HG03135 (cell line): ENCODE measurements around the gene CLMN.

Source experiments
- ATAC-seq: cut with Tn5 transposase; IDR thresholded peaks from one replicate; pipeline ENCODE4 v1.9.1; 2021; ENCODE audit warnings: mild to moderate bottlenecking, moderate library complexity; ENCODE audit not compliant: unreplicated experiment

The CLMN gene

GRCh38 chr14:95245334-95245733 lies 74.4 kb downstream of the CLMN start:
- no peak for ATAC-seq

GRCh38 chr14:95244587-95244986 lies 75.1 kb downstream of the CLMN start:
- no peak for ATAC-seq

- no peak for ATAC-seq
Observed at GRCh38 chr14:95242870-95243269, 76.8 kb downstream of the CLMN start.

- no peak for ATAC-seq
Observed at GRCh38 chr14:95240859-95241813, 78.6 kb downstream of the CLMN start.

GRCh38 chr14:95238487-95239298 lies 81.0 kb downstream of the CLMN start:
- ATAC-seq, result no peak

GRCh38 chr14:95237958-95238340 lies 81.8 kb downstream of the CLMN start:
- no peak for ATAC-seq

- ATAC-seq, result no peak
Observed at GRCh38 chr14:95237121-95237957, 82.4 kb downstream of the CLMN start.

- no peak for ATAC-seq
Observed at GRCh38 chr14:95236221-95236620, 83.5 kb downstream of the CLMN start.

- no peak for ATAC-seq
Observed at GRCh38 chr14:95235767-95236166, 83.9 kb downstream of the CLMN start.

GRCh38 chr14:95235351-95235750 lies 84.4 kb downstream of the CLMN start:
- no peak for ATAC-seq

- no peak for ATAC-seq
Observed at GRCh38 chr14:95234426-95234825, 85.3 kb downstream of the CLMN start.

GRCh38 chr14:95233702-95234241 lies 85.9 kb downstream of the CLMN start:
- ATAC-seq, result peak; percentile 94

- no peak for ATAC-seq
Observed at GRCh38 chr14:95232894-95233584, 86.7 kb downstream of the CLMN start.

- ATAC-seq, result no peak
Observed at GRCh38 chr14:95231966-95232633, 87.6 kb downstream of the CLMN start.

GRCh38 chr14:95229749-95230148 lies 90.0 kb downstream of the CLMN start:
- no peak for ATAC-seq

GRCh38 chr14:95228240-95228639 lies 91.5 kb downstream of the CLMN start:
- ATAC-seq, result no peak

GRCh38 chr14:95227279-95227860 lies 92.3 kb downstream of the CLMN start:
- no peak for ATAC-seq

GRCh38 chr14:95226801-95227200 lies 92.9 kb downstream of the CLMN start:
- no peak for ATAC-seq

- no peak for ATAC-seq
Observed at GRCh38 chr14:95225251-95225887, 94.3 kb downstream of the CLMN start.
